ENCODE results near the gene FOXD4L6.
"Not testable (repeated sequence)": the region's sequence is repeated elsewhere in the genome, so short reads cannot be mapped to it uniquely, and the experiment has no call there.

FOXD4L6 gene

DNA sequence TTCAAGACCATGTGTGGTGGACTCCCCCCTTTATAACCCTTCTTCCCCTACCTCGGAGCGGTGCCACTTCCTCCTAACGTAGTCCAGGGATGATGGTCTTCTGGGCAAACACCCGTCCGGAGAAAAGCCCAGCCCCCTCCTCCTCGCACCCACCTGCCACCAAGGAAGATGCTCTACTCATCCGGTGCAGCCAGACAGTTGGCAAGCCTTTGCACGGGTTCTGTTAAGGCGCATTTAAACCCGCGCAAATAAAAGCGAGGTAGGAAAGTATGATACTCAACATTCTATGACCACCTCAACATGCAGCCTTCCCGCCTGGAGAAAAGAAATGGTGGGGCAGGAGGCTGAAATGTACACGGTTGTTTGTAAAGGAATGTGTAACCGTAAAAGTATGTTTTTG is at the start of gene FOXD4L6:
Gene FOXD4L6 (minus strand): TSS at position 101 of the 400 bp plus-strand sequence. CDS start 298 bp downstream, outside the sequence.
- H3K9me3 ChIP-seq (ENCODE audit: control insufficient read depth, insufficient read depth, low read length); H3K4me3 ChIP-seq (ENCODE audit: low read length); H3K27ac ChIP-seq (ENCODE audit: low read length); H3K27me3 ChIP-seq (ENCODE audit: control insufficient read depth, insufficient read depth, low read length); H3K36me3 ChIP-seq (ENCODE audit: control insufficient read depth, insufficient read depth, low read length); DNase-seq (ENCODE audit: low read depth, low spot score); H3K4me1 ChIP-seq (ENCODE audit: control insufficient read depth, insufficient read depth, low read length): not testable (repeated sequence)
- WGBS (ENCODE audit: insufficient coverage, insufficient read length) = no CpG with 5 or more reads among the region's 15 CpGs

GRCh38 chr9:41174994-41175393 is 46.5 kb upstream of the FOXD4L6 start:
- H3K4me1 ChIP-seq (ENCODE audit: control insufficient read depth, insufficient read depth, low read length); H3K9me3 ChIP-seq (ENCODE audit: control insufficient read depth, insufficient read depth, low read length); H3K36me3 ChIP-seq (ENCODE audit: control insufficient read depth, insufficient read depth, low read length); H3K4me3 ChIP-seq (ENCODE audit: low read length); H3K27me3 ChIP-seq (ENCODE audit: control insufficient read depth, insufficient read depth, low read length); H3K27ac ChIP-seq (ENCODE audit: low read length); DNase-seq (ENCODE audit: low read depth, low spot score): not testable (repeated sequence)
- no CpG with 5 or more reads among the region's 4 CpGs for WGBS (ENCODE audit: insufficient coverage, insufficient read length)

DNA sequence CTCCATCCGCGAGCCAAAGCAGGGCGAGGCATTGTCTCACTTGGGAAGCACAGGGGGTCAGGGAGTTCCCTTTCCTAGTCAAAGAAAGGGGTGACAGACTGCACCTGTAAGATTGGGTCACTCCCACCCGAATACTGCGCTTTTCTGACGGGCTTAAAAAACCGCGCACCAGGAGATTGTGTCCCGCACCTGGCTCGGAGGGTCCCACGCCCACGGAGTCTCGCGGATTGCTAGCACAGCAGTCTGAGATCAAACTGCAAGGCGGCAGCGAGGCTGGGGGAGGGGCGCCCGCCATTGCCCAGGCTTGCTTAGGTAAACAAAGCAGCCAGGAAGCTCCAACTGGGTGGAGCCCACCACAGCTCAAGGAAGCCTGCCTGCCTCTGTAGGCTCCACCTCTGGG is 21.6 kb upstream of the FOXD4L6 start:
- H3K27me3 ChIP-seq (ENCODE audit: control insufficient read depth, insufficient read depth, low read length); DNase-seq (ENCODE audit: low read depth, low spot score); H3K27ac ChIP-seq (ENCODE audit: low read length); H3K9me3 ChIP-seq (ENCODE audit: control insufficient read depth, insufficient read depth, low read length); H3K4me3 ChIP-seq (ENCODE audit: low read length); H3K4me1 ChIP-seq (ENCODE audit: control insufficient read depth, insufficient read depth, low read length); H3K36me3 ChIP-seq (ENCODE audit: control insufficient read depth, insufficient read depth, low read length): not testable (repeated sequence)
- WGBS (ENCODE audit: insufficient coverage, insufficient read length) = no CpG with 5 or more reads among the region's 18 CpGs

DNA sequence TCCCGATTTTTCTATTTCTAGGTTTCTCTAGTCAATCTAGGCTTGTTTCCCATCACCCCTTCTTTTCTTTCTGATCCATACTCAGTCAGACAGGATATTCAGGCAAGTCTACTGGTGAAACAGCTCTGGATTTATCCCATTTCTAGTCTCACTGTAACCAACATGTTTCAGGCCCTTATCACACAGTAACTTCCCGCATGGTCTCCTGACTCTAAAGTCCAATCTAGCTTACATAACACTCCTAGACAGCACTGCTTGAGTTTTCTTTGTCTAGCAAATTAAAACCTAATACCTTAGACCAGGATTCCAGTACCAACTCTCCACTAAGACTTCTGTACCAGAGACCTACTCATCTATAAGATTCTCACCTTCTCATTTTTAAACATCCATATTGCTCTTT is 13.4 kb upstream of the FOXD4L6 start:
- H3K36me3 ChIP-seq (ENCODE audit: control insufficient read depth, insufficient read depth, low read length); H3K9me3 ChIP-seq (ENCODE audit: control insufficient read depth, insufficient read depth, low read length); H3K4me1 ChIP-seq (ENCODE audit: control insufficient read depth, insufficient read depth, low read length); H3K27me3 ChIP-seq (ENCODE audit: control insufficient read depth, insufficient read depth, low read length); H3K27ac ChIP-seq (ENCODE audit: low read length); H3K4me3 ChIP-seq (ENCODE audit: low read length); DNase-seq (ENCODE audit: low read depth, low spot score): not testable (repeated sequence)
- WGBS (ENCODE audit: insufficient coverage, insufficient read length) = no CpG with 5 or more reads among the region's 2 CpGs

- not testable (repeated sequence) for H3K4me1 ChIP-seq (ENCODE audit: control insufficient read depth, insufficient read depth, low read length); DNase-seq (ENCODE audit: low read depth, low spot score); H3K9me3 ChIP-seq (ENCODE audit: control insufficient read depth, insufficient read depth, low read length); H3K4me3 ChIP-seq (ENCODE audit: low read length); H3K27ac ChIP-seq (ENCODE audit: low read length); H3K36me3 ChIP-seq (ENCODE audit: control insufficient read depth, insufficient read depth, low read length); H3K27me3 ChIP-seq (ENCODE audit: control insufficient read depth, insufficient read depth, low read length)
- no CpG with 5 or more reads among the region's 45 CpGs for WGBS (ENCODE audit: insufficient coverage, insufficient read length)
Observed at GRCh38 chr9:41126746-41127446, 1.6 kb downstream of the FOXD4L6 start.

DNA sequence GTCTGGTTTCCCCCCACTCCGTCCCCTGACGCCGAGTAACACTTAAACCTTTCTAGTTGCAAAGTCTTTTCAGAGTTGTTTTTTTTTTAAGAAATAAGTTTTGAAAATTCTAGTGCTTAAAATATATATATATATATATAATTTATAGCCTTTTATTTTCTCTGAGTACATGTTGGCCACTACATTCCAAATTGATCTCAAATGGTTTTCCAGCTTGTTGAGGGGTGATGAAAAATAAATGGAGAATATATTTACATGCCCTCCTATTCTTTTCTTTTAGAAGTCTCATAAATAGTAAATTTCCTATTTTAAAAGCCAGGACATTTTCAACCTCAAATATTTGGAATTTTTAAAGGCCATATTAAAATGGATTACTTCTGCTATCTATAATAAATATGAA is 2.5 kb downstream of the FOXD4L6 start:
- H3K36me3 ChIP-seq (ENCODE audit: control insufficient read depth, insufficient read depth, low read length); H3K4me1 ChIP-seq (ENCODE audit: control insufficient read depth, insufficient read depth, low read length); H3K9me3 ChIP-seq (ENCODE audit: control insufficient read depth, insufficient read depth, low read length); H3K27me3 ChIP-seq (ENCODE audit: control insufficient read depth, insufficient read depth, low read length); DNase-seq (ENCODE audit: low read depth, low spot score); H3K27ac ChIP-seq (ENCODE audit: low read length); H3K4me3 ChIP-seq (ENCODE audit: low read length): not testable (repeated sequence)
- WGBS (ENCODE audit: insufficient coverage, insufficient read length) = no CpG with 5 or more reads among the region's 3 CpGs

- not testable (repeated sequence) for H3K4me1 ChIP-seq (ENCODE audit: control insufficient read depth, insufficient read depth, low read length); H3K27me3 ChIP-seq (ENCODE audit: control insufficient read depth, insufficient read depth, low read length); H3K9me3 ChIP-seq (ENCODE audit: control insufficient read depth, insufficient read depth, low read length); DNase-seq (ENCODE audit: low read depth, low spot score); H3K27ac ChIP-seq (ENCODE audit: low read length); H3K4me3 ChIP-seq (ENCODE audit: low read length); H3K36me3 ChIP-seq (ENCODE audit: control insufficient read depth, insufficient read depth, low read length)
- no CpG with 5 or more reads among the region's 21 CpGs for whole genome bisulfite sequencing (ENCODE audit: insufficient coverage, insufficient read length)
Observed at GRCh38 chr9:41125109-41125658, 3.3 kb downstream of the FOXD4L6 start.

DNA sequence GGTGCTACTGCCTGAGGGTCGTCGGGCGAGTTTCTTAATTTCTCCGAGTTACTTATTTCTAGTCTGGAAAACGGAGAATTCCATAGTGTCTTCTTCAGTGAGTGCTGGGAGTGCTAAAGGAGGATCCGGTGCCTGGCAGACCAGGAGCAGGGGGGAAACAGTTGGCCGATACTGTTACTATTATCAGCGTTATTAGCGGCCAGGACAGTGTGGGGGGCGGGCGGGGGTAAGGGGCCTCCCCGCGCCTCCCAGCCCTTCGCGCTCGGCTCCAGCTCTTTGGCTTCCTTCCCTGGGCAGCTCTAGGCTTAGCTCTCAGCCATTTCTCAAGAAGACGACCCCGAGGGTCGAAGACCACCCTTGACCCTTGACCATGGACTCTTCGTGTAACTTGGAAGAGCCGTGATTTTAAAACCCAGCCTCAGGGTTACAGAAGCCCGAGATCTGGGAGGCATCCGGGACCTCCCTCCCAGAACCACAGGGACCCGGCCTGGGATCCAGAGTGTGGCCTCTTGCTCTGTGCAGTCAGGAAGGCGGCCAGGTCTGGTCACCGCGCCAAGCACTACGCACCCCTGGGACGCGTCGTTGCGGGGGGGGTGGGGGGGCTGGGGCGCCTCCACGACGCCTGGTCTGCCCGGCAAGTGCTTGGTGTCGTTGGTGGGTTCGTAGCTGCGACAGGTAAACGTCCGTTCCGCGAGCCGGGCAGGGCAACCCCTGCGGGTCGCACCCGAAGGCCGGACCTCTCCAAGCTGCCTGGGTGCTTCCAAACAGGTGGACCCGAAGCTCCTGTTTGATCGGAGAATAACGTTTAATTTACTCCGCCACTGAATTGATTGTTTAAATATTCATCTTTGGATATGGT is 4.0 kb downstream of the FOXD4L6 start:
- not testable (repeated sequence) for H3K36me3 ChIP-seq (ENCODE audit: control insufficient read depth, insufficient read depth, low read length); H3K27me3 ChIP-seq (ENCODE audit: control insufficient read depth, insufficient read depth, low read length); H3K9me3 ChIP-seq (ENCODE audit: control insufficient read depth, insufficient read depth, low read length); H3K27ac ChIP-seq (ENCODE audit: low read length); H3K4me1 ChIP-seq (ENCODE audit: control insufficient read depth, insufficient read depth, low read length); DNase-seq (ENCODE audit: low read depth, low spot score); H3K4me3 ChIP-seq (ENCODE audit: low read length)
- no CpG with 5 or more reads among the region's 52 CpGs for WGBS (ENCODE audit: insufficient coverage, insufficient read length)

DNA sequence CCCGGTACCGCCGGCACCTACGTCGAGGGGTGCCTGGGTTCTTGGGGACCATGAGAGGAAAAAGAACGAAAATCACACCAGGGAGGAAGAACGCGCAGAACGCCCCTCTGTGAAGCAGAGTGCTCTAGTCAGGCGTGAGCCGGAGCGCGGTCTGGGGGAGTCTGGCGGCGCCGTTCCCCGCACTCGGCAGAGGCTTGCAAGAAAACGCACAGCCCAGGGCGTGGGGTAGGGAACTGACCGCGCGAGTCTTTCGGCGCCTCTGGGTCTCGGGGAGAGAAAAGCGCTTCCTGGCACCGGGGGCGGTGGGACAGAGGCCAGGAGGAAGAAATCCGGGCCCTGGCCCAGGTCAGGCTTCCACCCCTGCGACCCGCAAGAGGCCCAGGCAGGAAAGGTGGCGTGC is 4.7 kb downstream of the FOXD4L6 start:
- not testable (repeated sequence) for H3K4me3 ChIP-seq (ENCODE audit: low read length); DNase-seq (ENCODE audit: low read depth, low spot score); H3K36me3 ChIP-seq (ENCODE audit: control insufficient read depth, insufficient read depth, low read length); H3K4me1 ChIP-seq (ENCODE audit: control insufficient read depth, insufficient read depth, low read length); H3K27ac ChIP-seq (ENCODE audit: low read length); H3K27me3 ChIP-seq (ENCODE audit: control insufficient read depth, insufficient read depth, low read length); H3K9me3 ChIP-seq (ENCODE audit: control insufficient read depth, insufficient read depth, low read length)
- WGBS (ENCODE audit: insufficient coverage, insufficient read length) = no CpG with 5 or more reads among the region's 33 CpGs

GRCh38 chr9:41123396-41123795 is 5.1 kb downstream of the FOXD4L6 start:
- not testable (repeated sequence) for H3K27me3 ChIP-seq (ENCODE audit: control insufficient read depth, insufficient read depth, low read length); H3K4me1 ChIP-seq (ENCODE audit: control insufficient read depth, insufficient read depth, low read length); H3K9me3 ChIP-seq (ENCODE audit: control insufficient read depth, insufficient read depth, low read length); H3K36me3 ChIP-seq (ENCODE audit: control insufficient read depth, insufficient read depth, low read length); H3K27ac ChIP-seq (ENCODE audit: low read length); H3K4me3 ChIP-seq (ENCODE audit: low read length); DNase-seq (ENCODE audit: low read depth, low spot score)
- WGBS (ENCODE audit: insufficient coverage, insufficient read length) = no CpG with 5 or more reads among the region's 32 CpGs
